Stimulated activated CD8-positive, alpha-beta memory T cell treated with anti-CD3 and anti-CD28 coated beads, Interleukin-15, amount 100 ng/mL, for 1 hour (primary cell): ENCODE measurements around the gene CMYA5.

Source experiments
- DNase-seq: peaks from one replicate; pipeline ENCODE4 v3.0.0-alpha.2; 2020; ENCODE audit warnings: low read depth

CMYA5 gene

DNA sequence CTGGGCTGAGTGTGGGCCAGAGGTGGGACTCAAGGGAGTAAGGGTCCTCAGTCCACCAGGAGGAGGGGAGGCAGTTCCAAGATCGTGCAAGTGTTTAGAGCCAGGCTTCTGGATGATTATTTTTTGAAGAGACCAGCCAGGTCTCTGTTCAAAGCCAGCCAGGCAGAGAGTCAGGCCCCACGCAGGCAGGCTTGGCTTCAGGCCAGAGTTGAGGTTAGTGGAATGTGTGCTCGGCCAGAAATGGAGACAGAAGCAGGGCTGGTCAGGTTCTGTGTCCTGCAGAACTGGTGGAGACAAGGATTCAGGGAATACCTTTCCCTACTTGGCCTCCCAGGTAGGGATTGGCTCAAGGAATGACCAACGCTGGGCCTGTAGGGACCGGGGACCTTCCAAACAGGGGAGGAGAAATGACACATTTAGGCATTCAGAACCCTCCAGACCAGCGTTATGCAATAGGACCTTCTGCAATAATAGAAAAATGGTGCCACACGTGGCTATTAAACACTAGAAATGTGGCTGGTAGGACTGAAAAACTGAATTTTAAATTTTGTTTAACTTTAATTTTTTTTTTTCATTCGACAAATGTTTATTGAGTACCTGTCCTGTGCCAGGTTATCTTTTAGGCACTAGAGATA, 106.2 kb downstream of the CMYA5 start:
- no peak for DNase-seq

DNA sequence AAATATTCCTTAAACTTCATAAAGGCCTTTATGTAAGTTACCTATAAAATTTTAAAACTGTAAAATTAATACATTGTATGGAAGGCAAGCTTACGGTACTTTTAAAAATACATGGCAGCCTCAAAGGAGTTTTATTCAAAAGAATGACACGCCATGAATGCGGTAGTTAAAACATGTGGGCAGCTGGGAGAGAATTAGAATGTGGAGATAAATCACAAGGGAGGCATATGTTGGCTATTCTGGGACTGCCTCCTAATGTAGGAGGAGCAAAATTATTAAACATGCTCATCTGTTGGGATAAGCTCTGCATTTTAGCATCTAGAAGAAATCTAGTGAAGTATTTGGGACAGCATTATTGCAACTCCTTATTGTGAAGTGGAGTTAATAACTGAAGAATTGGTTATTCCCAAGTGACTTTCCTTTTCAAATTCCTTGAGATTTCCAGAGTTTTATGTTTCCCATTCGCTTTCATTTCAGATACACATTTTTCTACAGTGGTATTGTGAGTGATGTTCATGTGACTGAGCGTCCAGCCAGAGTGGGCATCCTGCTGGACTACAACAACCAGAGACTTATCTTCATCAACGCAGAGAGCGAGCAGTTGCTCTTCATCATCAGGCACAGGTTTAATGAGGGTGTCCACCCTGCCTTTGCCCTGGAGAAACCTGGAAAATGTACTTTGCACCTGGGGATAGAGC, 109.4 kb downstream of the CMYA5 start:
- no peak for DNase-seq

DNA sequence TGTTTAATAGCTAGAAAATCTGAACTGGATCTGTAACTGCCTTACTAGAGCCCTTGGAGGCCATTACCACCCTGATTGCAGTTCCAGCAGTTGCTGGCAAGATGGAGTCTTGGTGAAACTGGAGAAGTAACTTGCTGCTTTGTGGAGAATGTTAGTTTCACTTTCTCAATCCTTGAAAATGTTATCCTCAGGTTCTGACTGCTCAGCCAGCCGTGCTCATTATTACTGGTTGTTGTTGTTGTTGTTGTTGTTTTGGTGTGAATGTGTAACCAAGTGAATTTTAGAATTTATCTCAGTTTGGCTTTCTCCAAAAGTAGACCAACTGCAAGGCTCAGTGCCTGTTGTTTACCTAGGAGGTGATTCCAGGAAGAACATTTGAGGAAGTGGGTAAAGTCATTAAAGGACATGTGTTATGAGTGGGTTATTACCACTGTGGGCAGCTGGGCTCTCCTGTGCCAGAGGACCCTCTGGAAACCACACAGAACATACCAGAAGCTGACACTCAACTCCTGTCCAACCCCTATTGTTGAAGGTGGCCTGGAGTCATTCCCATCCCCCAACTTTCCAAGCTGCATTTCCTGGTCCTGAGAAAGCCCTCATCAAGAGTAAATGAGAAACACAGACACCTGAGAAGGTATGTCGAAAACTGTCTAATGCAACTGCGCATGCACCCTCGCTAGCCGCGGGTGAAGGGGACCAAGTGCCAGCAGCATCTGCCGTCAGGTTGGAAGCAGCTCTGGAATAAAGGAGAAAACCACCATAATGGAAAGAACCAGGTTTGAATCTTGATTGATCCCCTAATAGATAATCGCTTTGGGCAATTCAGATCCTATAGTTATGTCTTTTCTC, 111.6 kb downstream of the CMYA5 start:
- no peak for DNase-seq

- DNase-seq, result no peak
Measured at GRCh38 chr5:79802406-79802805, 112.8 kb downstream of the CMYA5 start.

- DNase-seq, result no peak
Measured at GRCh38 chr5:79803007-79803406, 113.4 kb downstream of the CMYA5 start.

- DNase-seq, result no peak
Measured at GRCh38 chr5:79806741-79807140, 117.1 kb downstream of the CMYA5 start.

GRCh38 chr5:79809743-79810142, 120.1 kb downstream of the CMYA5 start:
- DNase-seq, result no peak

GRCh38 chr5:79811081-79811480, 121.4 kb downstream of the CMYA5 start:
- no peak for DNase-seq

GRCh38 chr5:79811904-79812303, 122.3 kb downstream of the CMYA5 start:
- no peak for DNase-seq

- no peak for DNase-seq
Measured at GRCh38 chr5:79814699-79815098, 125.1 kb downstream of the CMYA5 start.

GRCh38 chr5:79816014-79816413, 126.4 kb downstream of the CMYA5 start:
- no peak for DNase-seq

DNA sequence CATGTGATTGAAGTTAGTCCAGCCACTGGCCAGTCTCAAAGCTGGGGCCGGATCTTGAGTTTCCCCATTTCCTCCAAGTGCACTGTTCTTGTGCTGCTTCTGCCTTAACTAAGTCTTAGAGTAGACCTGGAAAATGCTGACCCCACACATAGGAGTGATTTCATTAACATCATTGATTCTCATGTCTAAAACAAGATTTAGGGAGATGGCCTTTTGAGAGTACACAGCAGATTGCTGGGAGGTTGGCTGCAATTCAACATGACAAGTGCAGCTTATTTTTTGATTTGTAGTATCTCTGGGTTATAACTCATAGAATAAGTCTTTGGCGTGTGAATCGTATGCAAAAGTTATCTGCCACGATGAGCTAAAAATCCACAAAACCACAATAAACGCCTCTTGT, 131.0 kb downstream of the CMYA5 start:
- DNase-seq, result no peak

- DNase-seq, result no peak
Measured at GRCh38 chr5:79824444-79824843, 134.8 kb downstream of the CMYA5 start.

DNA sequence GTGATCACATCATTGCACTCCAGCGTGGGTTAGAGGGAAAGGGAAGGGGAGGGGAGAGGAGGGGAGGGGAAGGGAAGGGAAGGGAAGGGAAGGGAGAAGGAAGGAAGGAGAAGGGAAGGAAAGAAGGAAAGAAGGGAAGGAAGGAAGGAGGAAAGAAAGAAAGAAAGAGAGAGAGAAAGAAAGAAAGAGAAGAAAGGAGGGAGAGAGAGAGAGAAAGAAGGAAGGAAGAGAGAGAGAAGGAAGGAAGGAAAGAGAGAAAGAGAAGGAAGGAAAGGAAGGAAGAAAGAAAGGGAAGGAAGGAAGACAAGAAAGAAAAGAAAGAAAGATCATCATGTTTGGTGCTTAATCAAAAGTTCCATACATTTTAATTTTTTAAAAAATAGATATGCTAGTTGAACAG, 136.2 kb downstream of the CMYA5 start:
- DNase-seq, result no peak

GRCh38 chr5:79827159-79827629, 137.6 kb downstream of the CMYA5 start:
- no peak for DNase-seq

GRCh38 chr5:79829260-79829659, 139.6 kb downstream of the CMYA5 start:
- no peak for DNase-seq

DNA sequence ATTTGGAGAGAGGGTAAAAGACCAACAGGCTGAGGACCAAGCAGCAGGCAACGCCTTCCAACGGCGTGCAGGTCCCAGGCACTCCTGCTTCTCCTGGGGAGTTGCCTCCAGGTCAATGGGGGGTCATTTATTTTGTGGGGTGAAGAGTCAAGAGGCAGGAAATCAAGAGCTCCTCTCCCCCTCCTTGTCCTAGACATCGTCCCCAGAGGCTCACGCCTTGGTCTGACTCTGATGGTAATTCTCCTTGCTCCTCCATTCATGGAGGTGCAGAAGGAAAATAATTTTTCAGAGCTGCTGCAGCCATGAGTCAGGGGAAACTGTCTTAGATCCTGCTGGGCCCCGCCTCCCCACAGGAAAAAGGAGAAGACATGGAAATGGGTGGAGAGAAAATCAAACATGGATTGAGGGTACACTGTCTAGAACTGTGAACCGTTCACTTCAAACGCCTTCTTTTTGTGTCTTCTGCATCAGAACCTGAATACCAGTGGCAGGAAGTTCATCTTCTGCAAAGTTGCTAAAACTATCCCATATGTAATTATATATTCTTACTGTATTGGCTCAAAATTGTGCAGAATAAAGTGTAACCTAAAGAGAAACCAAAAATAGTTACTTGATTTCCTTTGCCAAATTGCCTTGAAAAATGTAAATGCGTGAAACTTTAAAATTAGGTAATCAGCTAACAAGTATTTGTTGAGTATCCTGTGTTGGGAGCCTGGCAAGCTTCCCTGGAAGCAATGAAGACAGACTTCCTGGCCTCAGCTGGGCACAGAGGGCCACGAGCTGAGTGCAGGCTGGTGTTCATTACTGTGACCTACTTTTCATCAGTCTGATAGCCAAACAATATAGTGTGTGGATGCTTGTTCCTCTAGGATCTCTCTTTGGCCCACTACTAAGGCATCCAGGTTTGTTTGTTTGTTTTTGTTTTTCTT, 142.0 kb downstream of the CMYA5 start:
- DNase-seq, result no peak

GRCh38 chr5:79832911-79833310, 143.3 kb downstream of the CMYA5 start:
- no peak for DNase-seq

GRCh38 chr5:79834098-79834753, 144.6 kb downstream of the CMYA5 start:
- DNase-seq, result no peak

GRCh38 chr5:79834754-79835714, 145.4 kb downstream of the CMYA5 start:
- DNase-seq, result no peak
